Stomach smooth muscle (tissue), 2 donors: ENCODE results near the gene MAP1B.
A peak's percentile ranks its signal among the peaks of the same experiment; 100 is the strongest.

Experiments
- H3K27ac ChIP-seq: one replicate; pipeline ENCODE4 v1.7.0; 2013; ENCODE audit warnings: mild to moderate bottlenecking, low read length, inconsistent platforms
- H3K27me3 ChIP-seq, 2 donors: one replicate each; pipeline ENCODE4 v1.7.0; 2013; ENCODE audit warnings: low read length in 2 of 2; ENCODE audit not compliant: insufficient read depth in 2 of 2, control insufficient read depth in 1 of 2
- H3K36me3 ChIP-seq, 2 donors: one replicate each; pipeline ENCODE4 v1.7.0; 2013; ENCODE audit warnings: low read length in 2 of 2; ENCODE audit not compliant: control insufficient read depth in 2 of 2, insufficient read depth in 2 of 2
- H3K4me1 ChIP-seq: one replicate; pipeline ENCODE4 v1.7.0; 2013; ENCODE audit warnings: low read length; ENCODE audit not compliant: control insufficient read depth, insufficient read depth
- H3K4me3 ChIP-seq, 2 donors: one replicate each; pipeline ENCODE4 v1.7.0; 2013; ENCODE audit warnings: low read length in 2 of 2
- H3K9ac ChIP-seq, 2 donors: one replicate each; pipeline ENCODE4 v1.7.0; 2013; ENCODE audit warnings: low read length in 2 of 2, mild to moderate bottlenecking in 1 of 2
- H3K9me3 ChIP-seq, 2 donors: one replicate each; pipeline ENCODE4 v1.7.0; 2013; ENCODE audit warnings: low read length in 2 of 2; ENCODE audit not compliant: control insufficient read depth in 2 of 2
- donor health status: healthy.
- donor health status: Pancreatic carcinoma.

MAP1B gene

DNA sequence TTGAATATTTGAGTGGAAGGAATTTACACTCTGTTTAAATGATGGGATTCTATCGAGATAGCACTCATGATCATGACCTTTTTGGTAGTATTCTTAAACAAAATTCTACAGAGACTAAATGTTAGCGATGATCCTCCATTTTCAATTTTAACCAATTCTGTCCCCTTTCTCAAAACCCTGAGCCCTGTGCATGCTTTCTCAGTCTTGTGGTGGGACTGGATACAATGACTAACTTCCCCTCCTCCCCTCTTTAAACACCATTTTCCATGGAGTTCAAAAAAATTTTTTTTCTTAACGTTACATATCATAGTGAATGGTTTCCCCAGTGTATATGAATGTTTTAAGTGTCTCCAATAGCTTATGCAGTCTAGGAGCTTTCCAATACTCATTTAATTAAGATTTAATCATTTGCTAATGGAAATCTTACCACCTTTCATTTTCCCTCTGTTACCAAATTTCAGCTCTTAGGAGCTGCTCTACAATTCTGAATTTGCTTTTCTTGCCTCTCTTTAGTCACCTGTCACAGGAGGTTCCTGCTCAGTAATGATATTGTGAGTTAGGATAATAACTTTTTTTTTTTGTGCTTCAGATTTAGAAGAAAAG is 101.2 kb downstream of the MAP1B start:
- no peak overlapping the region for H3K9ac ChIP-seq
- peaks cover 30 to 35% of the 10 kb centered on the region in 2 donors for H3K36me3 ChIP-seq
- H3K27ac ChIP-seq, result no peak overlapping the region
- no peak overlapping the region for H3K4me3 ChIP-seq
- peaks cover 3% of the 10 kb centered on the region for H3K4me1 ChIP-seq
- no peaks in the 10 kb centered on the region for H3K9me3 ChIP-seq
- no peaks in the 10 kb centered on the region for H3K27me3 ChIP-seq

GRCh38 chr5:72209147-72210115 is 102.2 kb downstream of the MAP1B start:
- H3K4me3 ChIP-seq, result no peak overlapping the region
- H3K9me3 ChIP-seq, result no peaks in the 10 kb centered on the region
- H3K9ac ChIP-seq, result no peak overlapping the region
- peaks cover 22 to 27% of the 10 kb centered on the region in 2 donors for H3K36me3 ChIP-seq
- no peaks in the 10 kb centered on the region for H3K27me3 ChIP-seq
- peaks cover 3% of the 10 kb centered on the region for H3K4me1 ChIP-seq
- no peak overlapping the region for H3K27ac ChIP-seq

DNA sequence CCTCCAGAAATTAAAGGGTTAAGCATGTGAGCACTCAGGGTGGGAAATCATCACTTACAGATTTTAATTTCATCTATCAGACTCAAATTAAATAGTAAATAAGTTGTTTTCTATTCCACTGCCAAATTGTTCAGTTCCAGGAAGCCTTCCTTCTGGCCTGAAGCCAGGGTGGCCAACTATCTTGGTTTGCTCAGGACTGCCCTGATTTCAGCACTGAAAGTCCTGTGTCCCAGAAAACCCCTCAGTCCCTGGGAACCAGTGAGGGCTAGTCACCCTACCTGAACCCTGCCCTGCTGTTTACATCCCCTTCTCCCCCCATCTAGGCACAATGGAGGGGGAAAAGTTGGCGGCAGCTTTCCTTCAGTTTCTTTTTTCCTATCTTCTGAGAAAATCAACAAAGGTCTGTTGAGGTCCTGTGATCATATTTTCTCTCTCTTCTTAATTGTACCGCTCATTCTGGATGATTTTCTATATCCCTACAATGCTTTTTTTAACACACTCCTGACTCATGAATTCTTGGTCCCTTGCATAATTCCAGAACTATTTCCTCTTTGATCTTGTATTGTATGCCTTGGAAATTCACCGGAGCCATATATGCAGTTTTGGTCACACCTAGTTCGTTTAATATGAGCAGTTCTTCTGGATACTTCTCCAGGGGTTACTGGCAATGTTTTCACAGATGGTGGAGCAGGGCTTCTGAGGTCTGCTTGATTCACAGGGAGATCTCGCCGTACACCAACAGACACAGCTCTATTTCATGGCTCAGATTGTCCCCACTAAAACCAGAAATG is 103.8 kb downstream of the MAP1B start:
- H3K36me3 ChIP-seq, result peaks cover 10 to 11% of the 10 kb centered on the region in 2 donors
- H3K4me1 ChIP-seq, result peaks cover 3% of the 10 kb centered on the region
- H3K9me3 ChIP-seq, result no peaks in the 10 kb centered on the region
- no peak overlapping the region for H3K9ac ChIP-seq
- no peak overlapping the region for H3K27ac ChIP-seq
- H3K27me3 ChIP-seq, result no peaks in the 10 kb centered on the region
- H3K4me3 ChIP-seq, result peak overlapping the region in 1 of 2 donors; percentile 44

DNA sequence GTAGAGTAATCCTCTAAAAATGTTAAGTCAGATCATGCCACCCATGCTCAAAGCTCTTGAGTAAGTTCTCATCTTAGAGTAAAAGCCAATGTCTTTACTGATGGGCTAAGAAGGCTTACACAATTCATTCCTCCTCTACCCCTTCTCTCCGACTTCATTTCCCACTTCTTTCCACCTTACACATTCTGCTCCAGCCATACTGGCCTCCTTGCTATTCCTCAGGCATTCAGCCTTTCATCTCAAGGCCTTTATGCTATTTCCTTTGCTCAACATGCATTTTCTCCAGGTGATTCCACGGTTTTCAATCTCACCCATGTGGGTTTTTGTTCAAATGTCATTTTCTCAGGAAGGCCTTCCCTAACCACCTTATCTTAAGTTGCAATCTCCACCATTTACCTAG is 104.9 kb downstream of the MAP1B start:
- Histone ChIP-seq H3K36me3 (peaks cover 4 to 8% of the 10 kb centered on the region in 2 donors), H3K4me1 (peaks cover 3% of the 10 kb centered on the region), H3K9me3 (no peaks in the 10 kb centered on the region), H3K27me3 (no peaks in the 10 kb centered on the region), H3K9ac (no peak overlapping the region), H3K27ac (no peak overlapping the region), H3K4me3 (no peak overlapping the region)

DNA sequence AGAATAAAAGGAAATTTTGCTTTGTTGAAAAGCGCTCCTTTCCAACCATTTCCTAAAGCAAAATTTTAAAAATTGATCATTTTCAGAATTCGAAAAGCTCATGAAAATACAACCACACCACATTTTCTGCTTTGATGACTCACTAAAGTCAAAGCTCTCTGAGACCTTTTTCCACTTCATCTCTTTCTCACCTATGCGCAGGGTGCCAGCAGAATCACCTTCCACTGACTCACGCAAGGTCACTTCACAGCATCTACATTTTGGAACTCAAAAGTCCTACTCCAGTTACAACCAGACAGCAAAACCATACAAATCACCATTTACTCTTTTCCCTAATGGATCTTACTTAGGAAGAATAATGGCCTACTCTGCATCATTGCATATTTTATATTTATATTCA is 106.2 kb downstream of the MAP1B start:
- peaks cover 0 to 10% of the 10 kb centered on the region in 2 donors for H3K36me3 ChIP-seq
- no peak overlapping the region for H3K4me3 ChIP-seq
- no peak overlapping the region for H3K9ac ChIP-seq
- no peaks in the 10 kb centered on the region for H3K27me3 ChIP-seq
- H3K9me3 ChIP-seq, result no peaks in the 10 kb centered on the region
- no peak overlapping the region for H3K27ac ChIP-seq
- peaks cover 3% of the 10 kb centered on the region for H3K4me1 ChIP-seq

DNA sequence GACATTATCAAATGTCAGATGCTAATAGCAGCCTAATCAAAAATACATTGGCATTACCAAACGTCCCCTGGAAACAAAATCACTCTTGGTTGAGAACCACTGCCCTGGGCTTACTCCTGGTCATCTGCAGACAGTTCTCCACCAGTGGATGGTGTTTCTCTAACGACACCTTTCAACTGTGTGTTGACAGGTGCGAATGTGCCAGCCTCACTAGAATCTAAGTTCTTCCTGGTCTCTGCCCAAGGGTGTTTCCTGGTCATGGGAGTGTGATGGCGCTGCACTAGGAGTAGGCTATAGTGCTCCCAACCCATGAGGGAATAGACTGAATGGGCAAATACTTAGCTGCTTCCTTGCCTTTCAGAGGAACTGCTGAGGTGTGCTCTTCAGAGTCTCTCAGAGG is 106.9 kb downstream of the MAP1B start:
- Histone ChIP-seq H3K36me3 (peaks cover 0 to 15% of the 10 kb centered on the region in 2 donors), H3K27ac (no peak overlapping the region), H3K4me3 (no peak overlapping the region), H3K9ac (no peak overlapping the region), H3K27me3 (no peaks in the 10 kb centered on the region), H3K9me3 (no peaks in the 10 kb centered on the region), H3K4me1 (peaks cover 3% of the 10 kb centered on the region)

DNA sequence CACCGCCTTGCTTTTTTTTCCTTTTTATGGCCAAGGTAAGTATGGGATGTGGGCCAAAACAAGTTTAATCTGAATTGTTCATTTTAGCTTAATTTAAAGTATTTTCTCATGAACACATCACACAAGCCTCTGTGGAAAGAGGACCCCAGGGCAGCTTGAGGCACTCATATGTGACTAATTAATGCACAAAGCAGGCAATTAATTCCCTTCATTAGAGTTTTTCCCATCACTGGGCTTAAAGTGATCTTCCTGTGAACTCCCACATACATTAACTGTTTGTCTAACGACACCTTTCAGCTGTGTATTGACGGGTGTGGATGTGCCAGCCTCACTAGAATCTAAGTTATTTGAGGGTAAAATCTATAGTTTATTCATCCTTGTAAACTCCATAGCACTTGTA is 109.5 kb downstream of the MAP1B start:
- Histone ChIP-seq H3K36me3 (peaks cover 14 to 32% of the 10 kb centered on the region in 2 donors), H3K9ac (no peak overlapping the region), H3K9me3 (no peaks in the 10 kb centered on the region), H3K4me3 (no peak overlapping the region), H3K27me3 (no peaks in the 10 kb centered on the region), H3K4me1 (no peaks in the 10 kb centered on the region), H3K27ac (no peak overlapping the region)

DNA sequence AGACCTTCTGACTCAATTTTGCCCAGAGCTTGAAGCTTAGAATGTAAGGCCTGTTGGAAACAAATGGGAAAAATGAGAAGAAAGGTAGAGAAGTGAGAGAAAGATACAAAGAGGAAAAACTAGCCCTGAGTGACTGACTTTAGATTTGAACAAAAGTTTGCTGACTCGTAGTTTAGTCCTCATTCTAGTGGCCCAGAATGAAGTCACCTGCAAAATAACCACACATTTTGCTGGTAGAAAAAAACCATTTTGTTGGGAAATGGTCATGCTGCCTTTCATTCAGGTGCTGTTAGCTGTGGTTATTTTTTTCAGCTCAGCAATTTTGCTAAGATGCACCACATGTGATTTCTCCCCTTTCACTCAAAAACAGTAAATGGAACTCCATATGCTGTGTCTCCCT is 113.8 kb downstream of the MAP1B start:
- H3K9me3 ChIP-seq, result no peaks in the 10 kb centered on the region
- H3K36me3 ChIP-seq, result peaks cover 40 to 57% of the 10 kb centered on the region in 2 donors
- no peaks in the 10 kb centered on the region for H3K27me3 ChIP-seq
- no peak overlapping the region for H3K9ac ChIP-seq
- H3K27ac ChIP-seq, result no peak overlapping the region
- no peaks in the 10 kb centered on the region for H3K4me1 ChIP-seq
- H3K4me3 ChIP-seq, result no peak overlapping the region

DNA sequence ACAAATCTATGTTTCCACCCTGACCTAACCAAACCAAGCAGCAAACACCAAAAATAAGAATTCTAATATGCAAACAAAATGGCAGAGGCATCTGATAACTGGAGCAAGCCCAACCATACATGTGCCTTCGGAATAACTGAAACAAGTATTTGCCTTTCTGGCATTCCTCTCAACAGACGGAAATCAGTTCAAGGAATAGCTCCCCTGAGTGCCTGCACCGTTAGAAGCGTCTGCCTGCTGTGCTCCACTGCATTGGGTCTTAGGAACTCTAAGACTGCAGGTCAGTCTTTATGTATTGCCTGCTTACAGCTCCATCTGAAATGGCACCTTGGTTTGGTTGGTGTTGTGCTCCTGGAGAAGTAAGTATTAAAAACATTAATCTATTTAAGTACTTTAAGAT is 114.3 kb downstream of the MAP1B start:
- Histone ChIP-seq H3K9ac (no peak overlapping the region), H3K4me3 (no peak overlapping the region), H3K27me3 (no peaks in the 10 kb centered on the region), H3K36me3 (peaks cover 40 to 58% of the 10 kb centered on the region in 2 donors), H3K27ac (no peak overlapping the region), H3K9me3 (no peaks in the 10 kb centered on the region), H3K4me1 (no peaks in the 10 kb centered on the region)

DNA sequence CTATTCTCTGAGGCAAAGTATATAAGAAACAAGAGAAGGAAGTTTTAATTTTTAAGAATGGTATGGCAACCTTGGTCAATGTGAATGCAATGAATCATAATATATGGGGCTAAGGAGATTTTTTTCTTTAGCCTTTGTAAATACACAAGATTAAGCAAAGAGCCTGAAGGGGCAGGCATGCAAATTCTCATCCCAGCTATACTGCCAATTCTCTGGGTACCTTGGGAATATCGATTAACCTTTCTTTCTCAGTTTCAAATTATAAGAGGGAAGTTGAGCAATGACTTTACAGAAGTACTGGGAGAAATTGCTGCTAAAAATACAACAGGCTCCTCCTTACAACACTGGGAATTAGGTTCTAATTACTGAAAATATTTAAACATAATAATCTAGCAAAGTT is 115.2 kb downstream of the MAP1B start:
- peaks cover 40 to 58% of the 10 kb centered on the region in 2 donors for H3K36me3 ChIP-seq

More for the DNA sequence above, 115.2 kb downstream of the MAP1B start:
- Histone ChIP-seq H3K27me3 (no peaks in the 10 kb centered on the region), H3K9me3 (no peaks in the 10 kb centered on the region), H3K4me3 (no peak overlapping the region), H3K9ac (no peak overlapping the region), H3K27ac (no peak overlapping the region), H3K4me1 (no peaks in the 10 kb centered on the region)
